Measurements from ENCODE around the gene U2AF1L4. TPM values are rescaled to one million over a fixed set of nuclear protein-coding genes. Genes with fewer than 3 reads are reported as not detected.

The U2AF1L4 gene
- polyA plus RNA-seq, 1 donor from 2014 or later, result 57.0 TPM

GRCh38 chr19:35787227-35787799 is 42.1 kb upstream of the U2AF1L4 start:
- Histone ChIP-seq H4K20me1 (ENCODE audit: insufficient read depth) (no peaks in the 10 kb centered on the region), H2AFZ (ENCODE audit: low read depth, low read length) (no peak overlapping the region), H3F3A (ENCODE audit: insufficient read depth, low read length, poor library complexity, severe bottlenecking) (no peaks in the 10 kb centered on the region), H3K4me2 (ENCODE audit: low read length) (no peak overlapping the region), H3K27ac (ENCODE audit: low read length) (no peak overlapping the region), H3K27me3 (ENCODE audit: insufficient read depth, low read depth, low read length) (no peaks in the 10 kb centered on the region), H3K36me3 (ENCODE audit: insufficient read depth, low read length) (no peaks in the 10 kb centered on the region), H3K9me3 (ENCODE audit: low read length) (no peaks in the 10 kb centered on the region), H3K4me3 (ENCODE audit: low read length) (no peak overlapping the region), H3K79me2 (replicated peaks; ENCODE audit: insufficient read depth, low read length) (no peaks in the 10 kb centered on the region), H3K9ac (ENCODE audit: low read length) (no peak overlapping the region), H3K9me2 (ENCODE audit: insufficient read depth, low read length) (no peaks in the 10 kb centered on the region)
- TF ChIP-seq EP300 (conservative IDR thresholded peaks at IDR 0.05; ENCODE audit: poor library complexity, severe bottlenecking) (no peak), SMC3 (conservative IDR thresholded peaks at IDR 0.05; ENCODE audit: poor library complexity) (no peak), REST (IDR thresholded peaks at IDR 0.05; ENCODE audit: borderline replicate concordance) (no peak), RAD21 (conservative IDR thresholded peaks at IDR 0.05) (no peak), POLR2AphosphoS5 (IDR thresholded peaks at IDR 0.05) (no peak), EZH2 (IDR thresholded peaks at IDR 0.05; ENCODE audit: borderline replicate concordance, insufficient read depth, low read length, poor library complexity, severe bottlenecking) (no peak), CTCF (IDR thresholded peaks at IDR 0.05; ENCODE audit: poor library complexity, severe bottlenecking) (no peak), TAF1 (IDR thresholded peaks at IDR 0.05; ENCODE audit: low read depth) (no peak), MXI1 (conservative IDR thresholded peaks at IDR 0.05; ENCODE audit: poor library complexity, severe bottlenecking) (no peak)

- Histone ChIP-seq H3K27me3 (ENCODE audit: insufficient read depth, low read depth, low read length) (no peaks in the 10 kb centered on the region), H3K9ac (ENCODE audit: low read length) (no peak overlapping the region), H3K27ac (ENCODE audit: low read length) (no peak overlapping the region), H3K36me3 (ENCODE audit: insufficient read depth, low read length) (no peaks in the 10 kb centered on the region), H2AFZ (ENCODE audit: low read depth, low read length) (no peak overlapping the region), H3F3A (ENCODE audit: insufficient read depth, low read length, poor library complexity, severe bottlenecking) (no peaks in the 10 kb centered on the region), H3K9me3 (ENCODE audit: low read length) (no peaks in the 10 kb centered on the region), H3K4me2 (ENCODE audit: low read length) (no peak overlapping the region), H4K20me1 (ENCODE audit: insufficient read depth) (no peaks in the 10 kb centered on the region), H3K9me2 (ENCODE audit: insufficient read depth, low read length) (no peaks in the 10 kb centered on the region), H3K4me3 (ENCODE audit: low read length) (no peak overlapping the region), H3K79me2 (replicated peaks; ENCODE audit: insufficient read depth, low read length) (no peaks in the 10 kb centered on the region)
- TF ChIP-seq MXI1 (conservative IDR thresholded peaks at IDR 0.05; ENCODE audit: poor library complexity, severe bottlenecking) (no peak), EP300 (conservative IDR thresholded peaks at IDR 0.05; ENCODE audit: poor library complexity, severe bottlenecking) (no peak), SMC3 (conservative IDR thresholded peaks at IDR 0.05; ENCODE audit: poor library complexity) (no peak), CTCF (IDR thresholded peaks at IDR 0.05; ENCODE audit: poor library complexity, severe bottlenecking) (no peak), RAD21 (conservative IDR thresholded peaks at IDR 0.05) (no peak), EZH2 (IDR thresholded peaks at IDR 0.05; ENCODE audit: borderline replicate concordance, insufficient read depth, low read length, poor library complexity, severe bottlenecking) (no peak), TAF1 (IDR thresholded peaks at IDR 0.05; ENCODE audit: low read depth) (no peak), REST (IDR thresholded peaks at IDR 0.05; ENCODE audit: borderline replicate concordance) (no peak)
Observed at GRCh38 chr19:35786299-35787160, 41.3 kb upstream of the U2AF1L4 start.
